Neural crest cell (in vitro differentiated cells): ENCODE measurements around the gene RPS27L. TPM values are rescaled to one million over a fixed set of nuclear protein-coding genes. Genes with fewer than 3 reads are reported as not detected.

Source experiments
- DNase-seq: peaks from one replicate; pipeline ENCODE4 v3.0.0; 2021; ENCODE audit warnings: low read depth, mixed read lengths, low spot score
- H3K27ac Mint-ChIP-seq: one replicate; pipeline ENCODE4 v1.8.0; 2021; ENCODE audit warnings: mild to moderate bottlenecking, mixed read lengths; ENCODE audit not compliant: unreplicated experiment
- H3K27me3 Mint-ChIP-seq: 2 replicates; pipeline ENCODE4 v1.8.0; 2021; ENCODE audit warnings: low read depth, mild to moderate bottlenecking, mixed read lengths
- H3K36me3 Mint-ChIP-seq: 2 replicates; pipeline ENCODE4 v1.8.0; 2021; ENCODE audit warnings: low read depth, mild to moderate bottlenecking, mixed read lengths
- H3K4me1 Mint-ChIP-seq: 2 replicates; pipeline ENCODE4 v1.8.0; 2021; ENCODE audit warnings: mixed read lengths
- H3K4me3 Mint-ChIP-seq: one replicate; pipeline ENCODE4 v1.8.0; 2021; ENCODE audit warnings: mild to moderate bottlenecking, mixed read lengths
- H3K9me3 Mint-ChIP-seq: 2 replicates; pipeline ENCODE4 v1.8.0; 2021; ENCODE audit warnings: mixed read lengths
- total RNA-seq: library from RNA; stranded (reverse); gene quantifications from 2 replicates; pipeline ENCODE4 v1.2.1, GENCODE V29; 2021
- TF ChIP-seq, protein P1 (sequence below): fragments of 200-600 bp; sonication (generic); conservative IDR thresholded peaks from 2 replicates; pipeline ENCODE4 v1.5.0; 2021; ENCODE audit warnings: antibody characterized with exemption, mild to moderate bottlenecking

The RPS27L gene
- total RNA-seq, 1 donor from 2014 or later, result 86.6 TPM

DNA sequence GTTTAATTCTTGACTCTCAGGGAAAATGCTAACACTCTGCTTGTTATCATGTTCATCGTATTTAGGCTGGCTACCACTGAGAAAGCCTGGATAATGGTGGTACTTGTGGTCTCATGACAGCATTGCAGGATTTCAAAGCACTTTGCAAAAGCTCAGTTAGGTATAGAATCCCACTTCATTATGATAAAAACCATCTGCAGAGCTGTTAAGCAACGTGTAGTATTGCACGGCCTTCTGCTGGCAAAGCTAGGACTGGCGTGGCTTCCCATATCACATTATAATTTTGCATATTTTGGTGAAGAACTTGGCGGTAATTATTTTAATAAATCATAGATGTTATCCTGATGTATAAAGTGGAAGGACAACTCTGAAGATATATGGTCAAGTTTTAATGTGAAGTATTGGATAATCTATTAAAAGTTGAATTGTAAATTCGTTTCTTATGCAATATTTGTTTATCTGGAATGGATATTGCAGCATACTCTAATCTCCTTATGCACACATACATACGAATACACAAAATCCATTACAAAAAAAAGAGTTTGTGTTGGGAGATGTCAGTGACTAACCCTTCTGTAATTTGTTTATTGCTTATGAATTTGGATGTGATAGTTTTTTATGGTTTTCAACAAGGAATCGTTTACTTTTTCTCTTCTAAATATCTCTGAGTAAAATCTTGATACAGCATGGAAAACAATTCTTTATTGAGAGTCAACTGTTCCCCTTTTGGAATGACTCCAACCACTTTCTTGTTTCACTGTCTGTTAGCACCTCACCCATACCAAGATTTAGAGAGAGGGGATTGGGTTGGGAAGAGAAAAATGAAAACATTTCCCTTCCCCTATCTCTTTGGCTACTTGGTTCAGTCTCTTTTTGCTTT lies 41.3 kb upstream of the RPS27L start:
- Mint-ChIP-seq H3K27me3 (no peaks in the 10 kb centered on the region), H3K9me3 (peaks cover 4% of the 10 kb centered on the region), H3K36me3 (peaks cover 4% of the 10 kb centered on the region), H3K4me1 (peaks cover 53% of the 10 kb centered on the region), H3K27ac (no peak overlapping the region), H3K4me3 (no peak overlapping the region)
- no peak for DNase-seq
- TF ChIP-seq, protein P1, sequence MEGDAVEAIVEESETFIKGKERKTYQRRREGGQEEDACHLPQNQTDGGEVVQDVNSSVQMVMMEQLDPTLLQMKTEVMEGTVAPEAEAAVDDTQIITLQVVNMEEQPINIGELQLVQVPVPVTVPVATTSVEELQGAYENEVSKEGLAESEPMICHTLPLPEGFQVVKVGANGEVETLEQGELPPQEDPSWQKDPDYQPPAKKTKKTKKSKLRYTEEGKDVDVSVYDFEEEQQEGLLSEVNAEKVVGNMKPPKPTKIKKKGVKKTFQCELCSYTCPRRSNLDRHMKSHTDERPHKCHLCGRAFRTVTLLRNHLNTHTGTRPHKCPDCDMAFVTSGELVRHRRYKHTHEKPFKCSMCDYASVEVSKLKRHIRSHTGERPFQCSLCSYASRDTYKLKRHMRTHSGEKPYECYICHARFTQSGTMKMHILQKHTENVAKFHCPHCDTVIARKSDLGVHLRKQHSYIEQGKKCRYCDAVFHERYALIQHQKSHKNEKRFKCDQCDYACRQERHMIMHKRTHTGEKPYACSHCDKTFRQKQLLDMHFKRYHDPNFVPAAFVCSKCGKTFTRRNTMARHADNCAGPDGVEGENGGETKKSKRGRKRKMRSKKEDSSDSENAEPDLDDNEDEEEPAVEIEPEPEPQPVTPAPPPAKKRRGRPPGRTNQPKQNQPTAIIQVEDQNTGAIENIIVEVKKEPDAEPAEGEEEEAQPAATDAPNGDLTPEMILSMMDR, result no peak

DNA sequence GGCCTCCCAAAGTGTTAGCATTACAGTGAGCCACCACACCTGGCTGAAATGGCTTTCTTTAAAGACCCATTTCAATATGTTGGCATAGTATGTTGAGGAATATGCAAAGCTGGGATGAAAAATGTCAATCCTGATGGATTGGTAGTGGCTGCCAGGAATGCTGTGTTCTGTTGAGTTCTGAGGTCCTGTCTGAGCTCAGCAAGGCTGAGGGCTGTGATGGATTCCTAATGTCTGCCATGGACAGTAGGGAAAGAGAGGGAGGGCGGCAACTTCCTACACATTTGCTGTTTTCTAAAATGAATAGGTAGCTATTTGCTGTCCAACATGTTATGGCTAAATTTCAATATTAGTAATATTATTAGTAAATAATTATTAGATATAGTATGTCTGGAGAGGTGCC lies 40.3 kb upstream of the RPS27L start:
- TF ChIP-seq, protein P1, result no peak
- no peak for DNase-seq
- no peaks in the 10 kb centered on the region for H3K27me3 Mint-ChIP-seq
- peaks cover 49% of the 10 kb centered on the region for H3K4me1 Mint-ChIP-seq
- no peak overlapping the region for H3K27ac Mint-ChIP-seq
- peaks cover 4% of the 10 kb centered on the region for H3K9me3 Mint-ChIP-seq
- H3K4me3 Mint-ChIP-seq, result no peak overlapping the region
- peaks cover 4% of the 10 kb centered on the region for H3K36me3 Mint-ChIP-seq

DNA sequence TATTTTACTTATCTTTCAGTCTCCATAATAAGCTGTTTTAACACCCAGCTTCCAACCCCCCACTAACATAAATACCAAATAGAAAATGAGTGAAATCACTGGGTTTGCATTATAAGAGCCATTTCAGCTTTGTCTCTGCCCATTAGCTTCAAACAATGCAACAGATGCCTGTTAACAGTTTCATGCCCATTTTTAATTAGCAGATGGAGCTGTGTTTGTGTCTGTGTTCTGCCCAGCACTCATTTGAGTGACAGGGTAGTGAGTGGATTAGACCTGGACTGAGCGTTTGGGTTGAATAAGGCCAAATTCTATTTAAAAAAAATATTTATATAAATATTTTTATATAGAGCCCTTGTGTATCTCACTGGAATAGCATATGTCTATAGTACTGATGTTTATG lies 39.6 kb upstream of the RPS27L start:
- H3K4me3 Mint-ChIP-seq, result no peak overlapping the region
- H3K27me3 Mint-ChIP-seq, result no peaks in the 10 kb centered on the region
- no peak for DNase-seq
- no peaks in the 10 kb centered on the region for H3K9me3 Mint-ChIP-seq
- peaks cover 52% of the 10 kb centered on the region for H3K4me1 Mint-ChIP-seq
- no peak overlapping the region for H3K27ac Mint-ChIP-seq
- TF ChIP-seq, protein P1, result no peak
- peaks cover 4% of the 10 kb centered on the region for H3K36me3 Mint-ChIP-seq

DNA sequence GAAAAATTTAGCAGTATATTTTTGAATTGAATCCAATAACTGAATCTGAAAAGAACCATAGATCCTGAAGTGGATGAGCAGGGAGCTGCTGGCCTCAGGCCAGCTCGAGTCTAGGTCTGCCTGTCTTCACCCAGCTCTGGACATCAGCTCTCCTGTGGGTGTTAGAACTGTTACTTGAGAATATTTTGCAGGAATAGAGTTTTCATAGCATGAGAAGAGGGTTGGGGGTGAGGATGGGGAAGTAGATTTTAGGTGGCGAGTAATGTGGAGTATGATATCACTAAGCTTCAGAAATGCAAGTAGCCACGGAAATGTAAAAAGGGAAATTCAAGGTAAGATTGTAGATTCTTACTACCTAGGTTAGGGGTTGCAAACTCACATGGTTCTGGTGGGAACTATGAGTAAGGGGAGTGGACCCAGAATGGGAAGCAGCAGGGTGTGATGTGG lies 38.3 kb upstream of the RPS27L start:
- TF ChIP-seq, protein P1, result no peak
- H3K4me3 Mint-ChIP-seq, result no peak overlapping the region
- DNase-seq, result no peak
- H3K4me1 Mint-ChIP-seq, result peaks cover 54% of the 10 kb centered on the region
- H3K27me3 Mint-ChIP-seq, result no peaks in the 10 kb centered on the region
- no peak overlapping the region for H3K27ac Mint-ChIP-seq
- H3K36me3 Mint-ChIP-seq, result peaks cover 3% of the 10 kb centered on the region
- H3K9me3 Mint-ChIP-seq, result no peaks in the 10 kb centered on the region

DNA sequence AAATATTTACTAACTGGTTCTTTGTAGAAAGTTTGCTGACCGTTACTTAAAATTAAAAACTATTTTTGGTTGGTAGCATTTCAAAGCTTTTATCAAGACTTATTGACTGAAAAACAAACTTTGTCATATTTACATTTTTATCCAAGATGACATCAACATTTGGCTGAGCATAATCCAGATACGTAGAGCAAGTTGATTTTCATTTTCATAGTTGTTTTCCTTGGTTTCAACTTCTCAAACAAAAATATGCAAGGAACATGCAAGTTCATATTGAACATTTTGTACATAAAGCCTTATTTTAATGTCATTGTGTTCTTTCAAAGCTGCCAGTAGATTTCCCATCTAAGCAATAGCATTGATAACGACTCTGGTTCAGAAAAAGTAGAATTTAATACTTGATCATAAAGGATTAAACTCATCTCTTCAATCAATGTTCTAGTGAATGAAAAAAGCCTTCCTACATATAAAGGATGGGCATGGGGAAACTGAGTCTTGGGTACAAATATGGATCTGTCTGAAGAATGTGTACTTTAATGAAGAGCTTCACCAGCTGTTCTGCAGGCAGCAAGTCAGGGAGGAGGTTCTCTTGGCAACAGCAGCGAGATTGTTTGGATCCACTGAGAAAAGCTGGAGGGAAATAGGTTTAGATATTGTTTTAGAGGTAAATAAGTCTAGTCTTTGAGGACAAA lies 37.7 kb upstream of the RPS27L start:
- Mint-ChIP-seq H3K9me3 (no peaks in the 10 kb centered on the region), H3K27ac (peak overlapping the region; percentile 28), H3K4me1 (peaks cover 56% of the 10 kb centered on the region), H3K4me3 (no peak overlapping the region), H3K27me3 (no peaks in the 10 kb centered on the region), H3K36me3 (no peaks in the 10 kb centered on the region)
- no peak for DNase-seq
- TF ChIP-seq, protein P1, result no peak
